Endodermal cell (in vitro differentiated cells): ENCODE measurements around the gene HECW1. TPM values are rescaled to one million over a fixed set of nuclear protein-coding genes. Genes with fewer than 3 reads are reported as not detected.

Experiments used
- DNase-seq: peaks from one replicate; pipeline ENCODE4 v3.0.0-alpha.2; 2017
- H3K27ac ChIP-seq: 2 replicates; pipeline ENCODE4 v1.5.1; 2013; ENCODE audit warnings: mild to moderate bottlenecking, low read depth, low read length, moderate library complexity
- H3K27me3 ChIP-seq: 2 replicates; pipeline ENCODE4 v1.6.1; 2013; ENCODE audit warnings: mild to moderate bottlenecking, low read length, moderate library complexity; ENCODE audit not compliant: insufficient read depth, control insufficient read depth, poor library complexity, severe bottlenecking
- H3K36me3 ChIP-seq: 2 replicates; pipeline ENCODE4 v1.7.0; 2013; ENCODE audit warnings: mild to moderate bottlenecking, low read length, moderate library complexity; ENCODE audit not compliant: control insufficient read depth, insufficient read depth
- H3K4me1 ChIP-seq: one replicate; pipeline ENCODE4 v1.7.0; 2013; ENCODE audit warnings: low read length; ENCODE audit not compliant: control insufficient read depth, insufficient read depth
- H3K4me3 ChIP-seq: 2 replicates; pipeline ENCODE4 v1.5.1; 2013; ENCODE audit warnings: mild to moderate bottlenecking, low read length, moderate library complexity
- H3K9ac ChIP-seq: 2 replicates; pipeline ENCODE4 v1.6.1; 2013; ENCODE audit warnings: mild to moderate bottlenecking, low read length, moderate library complexity; ENCODE audit not compliant: poor library complexity, severe bottlenecking; ENCODE audit errors: extremely low read depth
- H3K9me3 ChIP-seq: 2 replicates; pipeline ENCODE4 v1.6.1; 2013; ENCODE audit warnings: mild to moderate bottlenecking, low read length, moderate library complexity; ENCODE audit not compliant: control insufficient read depth
- H3K27ac Mint-ChIP-seq: 2 replicates; pipeline ENCODE4 v1.8.0; 2020; ENCODE audit warnings: mixed read lengths
- H3K27me3 Mint-ChIP-seq: 2 replicates; pipeline ENCODE4 v1.8.0; 2021; ENCODE audit warnings: mild to moderate bottlenecking, mixed read lengths; ENCODE audit not compliant: insufficient read depth
- H3K36me3 Mint-ChIP-seq: 2 replicates; pipeline ENCODE4 v1.8.0; 2020; ENCODE audit warnings: low read depth, mixed read lengths
- H3K4me1 Mint-ChIP-seq: 2 replicates; pipeline ENCODE4 v1.8.0; 2020; ENCODE audit warnings: mixed read lengths
- H3K4me3 Mint-ChIP-seq: 2 replicates; pipeline ENCODE4 v1.8.0; 2020; ENCODE audit warnings: mild to moderate bottlenecking, moderate library complexity, mixed read lengths
- H3K9me3 Mint-ChIP-seq: 2 replicates; pipeline ENCODE4 v1.8.0; 2020; ENCODE audit warnings: mild to moderate bottlenecking, mixed read lengths
- CTCF ChIP-seq: fragments of 200-600 bp; sonication (generic); conservative IDR thresholded peaks from 2 replicates; pipeline ENCODE4 v1.5.0; 2021; ENCODE audit warnings: antibody characterized with exemption, mild to moderate bottlenecking
- WGBS, 2 experiments: methylation state at CpG; one replicate each; pipeline versions ENCODE4 v1.1.5 to v1.1.7; 2013; ENCODE audit warnings: missing lambda C conversion rate in 2 of 2, mixed read lengths in 1 of 2; ENCODE audit not compliant: insufficient coverage in 1 of 2, insufficient read length in 1 of 2; 5-methylcytosine and 5-hydroxymethylcytosine counted together
- total RNA-seq, 2 donors: library from RNA; stranded (reverse); fragmentation: NEBNext Ultra II Directional in 1 of 2; extraction: Animal tissue kit (Norgen Biotek cat#: 25700) in 1 of 2; gene quantifications; 2 replicates in 1 of 2; 3 replicates in 1 of 2; pipeline ENCODE4 v1.2.1, GENCODE V29; 2021

HECW1 gene
- total RNA-seq, 2 donors from 2014 or later = 4.6 to 12.0 TPM

GRCh38 chr7:43265139-43265538 lies 152.7 kb downstream of the HECW1 start:
- Histone ChIP-seq H3K4me3 (no peak overlapping the region), H3K9me3 (no peaks in the 10 kb centered on the region), H3K36me3 (no peaks in the 10 kb centered on the region), H3K27me3 (no peaks in the 10 kb centered on the region), H3K4me1 (no peaks in the 10 kb centered on the region), H3K27ac (no peak overlapping the region), H3K9ac (no peak overlapping the region)
- peaks cover 3% of the 10 kb centered on the region for H3K9me3 Mint-ChIP-seq
- H3K36me3 Mint-ChIP-seq = peaks cover 6% of the 10 kb centered on the region
- no peak for DNase-seq
- H3K4me3 Mint-ChIP-seq = no peak overlapping the region
- TF ChIP-seq CTCF = no peak
- no peaks in the 10 kb centered on the region for H3K4me1 Mint-ChIP-seq
- WGBS, 2 experiments = 89 to 100% methylated on average over 1 to 3 of the region's 3 CpGs
- no peaks in the 10 kb centered on the region for H3K27me3 Mint-ChIP-seq
- H3K27ac Mint-ChIP-seq = no peak overlapping the region

- Histone ChIP-seq H3K9ac (no peak overlapping the region), H3K27me3 (no peaks in the 10 kb centered on the region), H3K4me1 (no peaks in the 10 kb centered on the region), H3K9me3 (peaks cover 22% of the 10 kb centered on the region), H3K27ac (no peak overlapping the region), H3K4me3 (no peak overlapping the region), H3K36me3 (no peaks in the 10 kb centered on the region)
- TF ChIP-seq CTCF = no peak
- H3K36me3 Mint-ChIP-seq = no peaks in the 10 kb centered on the region
- H3K27ac Mint-ChIP-seq = no peak overlapping the region
- no peak overlapping the region for H3K4me3 Mint-ChIP-seq
- 94 to 96% methylated on average over 16 to 36 of the region's 36 CpGs for WGBS, 2 experiments
- no peak for DNase-seq
- H3K4me1 Mint-ChIP-seq = peaks cover 4% of the 10 kb centered on the region
- H3K27me3 Mint-ChIP-seq = peaks cover 10% of the 10 kb centered on the region
- peaks cover 26% of the 10 kb centered on the region for H3K9me3 Mint-ChIP-seq
Observed at GRCh38 chr7:43273939-43274719, 161.7 kb downstream of the HECW1 start.

GRCh38 chr7:43274752-43275151 lies 162.3 kb downstream of the HECW1 start:
- Histone ChIP-seq H3K4me1 (no peaks in the 10 kb centered on the region), H3K9ac (no peak overlapping the region), H3K27me3 (no peaks in the 10 kb centered on the region), H3K4me3 (no peak overlapping the region), H3K9me3 (peaks cover 22% of the 10 kb centered on the region), H3K36me3 (no peaks in the 10 kb centered on the region), H3K27ac (no peak overlapping the region)
- no peak for TF ChIP-seq CTCF
- peaks cover 26% of the 10 kb centered on the region for H3K9me3 Mint-ChIP-seq
- peaks cover 4% of the 10 kb centered on the region for H3K4me1 Mint-ChIP-seq
- no peaks in the 10 kb centered on the region for H3K36me3 Mint-ChIP-seq
- H3K4me3 Mint-ChIP-seq = no peak overlapping the region
- 86 to 96% methylated on average over 2 to 3 of the region's 3 CpGs for WGBS, 2 experiments
- no peak for DNase-seq
- H3K27me3 Mint-ChIP-seq = peaks cover 10% of the 10 kb centered on the region
- no peak overlapping the region for H3K27ac Mint-ChIP-seq
